Suppressor macrophage treated with lipopolysaccharide for 4 hours (primary cell): Measurements from ENCODE around the gene PLD5.
"Not testable (repeated sequence)": the region's sequence is repeated elsewhere in the genome, so short reads cannot be mapped to it uniquely, and the experiment has no call there.

Source experiments
- DNase-seq: peaks from one replicate; pipeline ENCODE4 v3.0.0-alpha.2; 2020

The PLD5 gene

GRCh38 chr1:242206994-242207393, 317.5 kb downstream of the PLD5 start:
- no peak for DNase-seq

- DNase-seq, result no peak
Measured at GRCh38 chr1:242205622-242206489, 318.6 kb downstream of the PLD5 start.

GRCh38 chr1:242203262-242203661, 321.2 kb downstream of the PLD5 start:
- no peak for DNase-seq

DNA sequence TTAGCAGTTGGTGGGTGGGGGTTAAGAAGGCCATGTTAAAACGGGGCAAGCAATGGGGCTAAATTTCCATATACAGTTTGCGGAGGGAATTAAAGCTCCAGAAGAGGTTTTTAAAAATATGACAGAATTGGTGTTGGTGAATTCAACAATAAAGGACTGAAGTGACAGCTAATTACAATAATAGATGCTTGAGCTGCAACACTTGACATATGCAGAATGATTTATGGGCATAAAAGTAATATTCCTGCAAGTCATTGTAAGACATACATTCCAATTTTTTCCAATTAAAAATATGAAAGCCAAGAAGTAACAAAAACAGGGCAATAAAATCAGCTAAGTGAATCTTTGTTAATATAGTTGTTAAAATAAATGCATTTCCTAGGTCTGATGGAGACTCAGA, 323.4 kb downstream of the PLD5 start:
- DNase-seq, result no peak

DNA sequence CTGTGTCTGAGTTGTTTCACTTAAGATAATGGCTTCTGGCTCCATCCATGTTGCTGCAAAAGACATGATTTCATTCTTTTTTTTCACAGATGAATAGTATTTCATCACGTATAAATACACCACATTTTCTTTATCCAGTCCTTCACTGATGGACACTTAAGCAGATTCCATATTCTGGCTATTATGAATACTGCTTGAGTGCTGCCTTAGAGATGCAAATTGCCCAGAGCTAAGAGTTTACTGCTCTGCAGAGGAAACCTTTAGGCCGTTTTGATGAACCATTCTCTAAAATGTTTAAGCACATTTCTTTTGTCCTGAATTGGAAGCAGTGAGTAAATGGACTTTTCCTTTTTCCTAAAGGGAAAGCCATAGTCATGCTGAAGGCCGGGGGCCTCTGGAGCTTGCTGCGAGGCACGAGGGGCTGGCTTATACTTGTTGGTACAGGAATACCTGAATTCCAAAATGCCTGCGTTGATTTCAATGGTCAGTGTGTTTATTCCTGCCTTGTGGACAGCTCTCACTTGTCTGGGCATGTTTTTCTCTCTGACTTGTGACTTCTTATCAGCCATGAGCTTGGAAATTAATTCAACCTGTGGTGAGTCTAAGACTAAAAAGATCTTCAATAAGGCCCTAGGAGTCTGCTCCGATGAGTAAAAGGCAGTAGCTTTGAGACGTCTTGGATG, 324.6 kb downstream of the PLD5 start:
- no peak for DNase-seq

GRCh38 chr1:242197907-242198820, 326.3 kb downstream of the PLD5 start:
- DNase-seq, result no peak

GRCh38 chr1:242196914-242197313, 327.6 kb downstream of the PLD5 start:
- no peak for DNase-seq

DNA sequence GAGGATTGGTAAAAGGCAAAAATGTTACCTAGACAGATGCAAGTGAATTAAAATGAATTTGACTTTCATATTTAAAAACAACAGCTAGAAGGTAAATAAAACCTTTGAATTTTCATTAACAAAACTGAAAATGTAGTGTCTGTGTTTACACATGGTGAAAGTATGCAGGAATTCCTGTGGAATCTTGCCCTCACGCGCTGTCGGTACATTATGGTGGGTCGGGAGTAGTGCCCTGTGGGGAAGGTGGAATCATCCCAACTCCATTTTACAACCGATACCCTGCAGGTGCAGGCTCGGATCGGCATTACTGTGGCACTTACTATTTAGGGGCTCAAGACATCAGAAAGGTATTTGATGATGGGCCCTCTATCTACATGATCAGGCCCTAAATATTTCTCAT, 328.4 kb downstream of the PLD5 start:
- no peak for DNase-seq

DNA sequence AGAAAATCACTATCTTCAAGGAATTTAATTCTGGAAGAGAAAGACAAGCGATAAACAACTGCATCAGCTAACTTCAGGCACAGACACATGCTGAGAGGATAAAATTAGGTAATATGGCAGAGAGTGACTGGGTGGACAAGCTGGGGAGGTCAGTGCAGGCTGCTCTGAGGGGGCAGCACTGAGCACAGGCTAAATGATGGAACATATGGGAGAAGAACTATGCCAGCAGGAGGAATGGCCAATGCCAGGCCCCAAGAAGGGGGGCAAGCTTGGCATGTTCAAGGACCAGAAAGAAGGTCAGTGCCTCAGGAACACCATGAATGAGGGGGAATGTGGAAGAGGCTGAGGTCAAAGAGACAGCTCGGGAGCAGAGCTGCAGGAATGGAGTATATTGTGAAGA, 334.9 kb downstream of the PLD5 start:
- DNase-seq, result no peak

DNA sequence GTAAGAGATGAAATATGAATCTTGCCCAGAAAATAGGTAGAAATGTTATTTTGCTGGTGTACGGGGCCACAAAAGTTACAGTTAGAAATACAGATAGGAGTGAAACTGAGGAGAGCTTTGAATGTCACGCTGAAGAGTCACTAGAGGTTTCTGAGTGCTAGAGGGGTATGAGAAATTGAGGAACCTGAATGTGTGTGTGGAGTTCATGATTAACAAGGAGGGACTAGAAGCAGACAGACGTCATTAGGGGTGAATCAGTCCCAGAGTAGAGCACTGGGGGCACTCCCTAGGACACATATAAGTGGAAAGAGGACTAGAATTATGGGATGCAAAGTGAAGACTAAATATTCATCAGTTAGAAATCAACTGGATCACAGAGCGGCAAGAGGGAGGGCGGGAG, 336.7 kb downstream of the PLD5 start:
- DNase-seq, result peak; percentile 7

GRCh38 chr1:242187171-242187570, 337.3 kb downstream of the PLD5 start:
- DNase-seq, result no peak

- no peak for DNase-seq
Measured at GRCh38 chr1:242185731-242186130, 338.8 kb downstream of the PLD5 start.

- DNase-seq, result no peak
Measured at GRCh38 chr1:242184955-242185354, 339.5 kb downstream of the PLD5 start.

DNA sequence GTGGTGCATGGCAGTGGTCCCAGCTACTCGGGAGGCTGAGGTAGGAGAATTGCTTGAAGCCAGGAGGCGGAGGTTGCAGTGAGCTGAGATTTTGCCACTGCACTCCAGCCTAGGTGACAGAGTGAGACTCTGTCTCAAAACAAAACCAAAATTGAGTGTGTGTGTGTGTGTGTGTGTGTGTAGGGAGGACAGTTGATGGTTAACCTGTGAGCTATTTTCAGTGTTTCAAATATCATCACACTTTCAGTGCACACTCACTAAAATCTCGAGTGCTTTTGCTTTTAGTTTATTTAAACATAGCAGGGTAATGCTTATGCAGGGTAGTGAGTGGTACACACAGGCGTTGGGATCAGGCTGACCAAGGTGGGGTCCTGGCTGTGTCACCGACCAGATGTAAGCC, 344.7 kb downstream of the PLD5 start:
- DNase-seq, result not testable (repeated sequence)

DNA sequence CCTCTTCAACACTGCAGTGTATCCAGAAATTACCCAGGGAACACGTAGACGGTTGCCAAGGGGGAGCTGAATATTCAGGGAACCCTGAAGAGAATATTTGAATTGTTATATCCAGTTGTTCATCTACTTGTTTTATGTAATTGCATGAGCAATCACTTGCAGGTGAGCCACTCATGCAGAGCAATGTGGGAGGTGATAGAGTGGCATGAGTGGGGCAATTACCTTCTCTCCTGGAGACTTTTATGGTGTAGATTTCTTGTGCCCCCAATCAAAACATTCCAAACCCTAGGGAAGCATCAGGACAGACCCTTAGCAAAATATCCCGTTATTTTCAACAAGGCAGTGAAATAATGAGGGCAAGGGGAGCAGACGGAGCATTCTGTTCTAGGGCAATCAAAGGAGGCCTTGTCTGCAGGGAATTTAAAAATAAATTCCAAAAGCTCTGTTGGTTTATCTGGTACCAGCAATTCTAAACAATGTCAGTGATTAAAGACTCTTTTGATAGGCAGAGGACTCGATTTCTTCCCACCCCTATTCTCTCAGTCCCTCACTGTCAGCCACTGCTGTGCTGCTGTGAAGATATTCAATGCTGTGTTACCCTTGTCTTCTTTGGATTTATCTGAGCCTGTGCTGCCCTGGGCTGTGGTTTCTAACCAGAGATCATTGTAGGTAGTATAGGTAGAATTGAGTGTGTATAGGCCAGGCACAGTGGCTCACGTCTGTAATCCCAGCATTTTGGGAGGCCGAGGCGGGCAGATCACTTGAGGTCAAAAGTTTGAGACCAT, 345.4 kb downstream of the PLD5 start:
- DNase-seq, result no peak

GRCh38 chr1:242178436-242178835, 346.1 kb downstream of the PLD5 start:
- DNase-seq, result no peak

DNA sequence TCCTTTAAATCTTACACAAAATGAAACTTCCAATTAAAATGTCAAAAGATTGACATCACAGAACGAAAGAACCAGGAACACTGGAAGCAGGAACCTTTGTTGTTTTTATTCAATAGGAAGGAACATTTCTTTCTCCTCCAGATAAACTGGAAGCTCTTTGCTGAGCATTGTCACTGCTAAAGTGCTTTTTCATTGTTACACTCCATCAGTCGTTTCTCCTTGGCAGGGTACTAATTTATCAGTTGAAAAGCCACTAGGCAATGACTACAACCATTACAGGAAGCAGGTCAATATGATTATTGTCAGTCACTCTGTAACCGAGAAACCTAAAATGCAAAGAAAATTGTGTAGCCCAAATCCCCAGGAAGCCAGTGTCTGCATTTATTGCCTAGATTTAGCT, 362.4 kb downstream of the PLD5 start:
- no peak for DNase-seq

DNA sequence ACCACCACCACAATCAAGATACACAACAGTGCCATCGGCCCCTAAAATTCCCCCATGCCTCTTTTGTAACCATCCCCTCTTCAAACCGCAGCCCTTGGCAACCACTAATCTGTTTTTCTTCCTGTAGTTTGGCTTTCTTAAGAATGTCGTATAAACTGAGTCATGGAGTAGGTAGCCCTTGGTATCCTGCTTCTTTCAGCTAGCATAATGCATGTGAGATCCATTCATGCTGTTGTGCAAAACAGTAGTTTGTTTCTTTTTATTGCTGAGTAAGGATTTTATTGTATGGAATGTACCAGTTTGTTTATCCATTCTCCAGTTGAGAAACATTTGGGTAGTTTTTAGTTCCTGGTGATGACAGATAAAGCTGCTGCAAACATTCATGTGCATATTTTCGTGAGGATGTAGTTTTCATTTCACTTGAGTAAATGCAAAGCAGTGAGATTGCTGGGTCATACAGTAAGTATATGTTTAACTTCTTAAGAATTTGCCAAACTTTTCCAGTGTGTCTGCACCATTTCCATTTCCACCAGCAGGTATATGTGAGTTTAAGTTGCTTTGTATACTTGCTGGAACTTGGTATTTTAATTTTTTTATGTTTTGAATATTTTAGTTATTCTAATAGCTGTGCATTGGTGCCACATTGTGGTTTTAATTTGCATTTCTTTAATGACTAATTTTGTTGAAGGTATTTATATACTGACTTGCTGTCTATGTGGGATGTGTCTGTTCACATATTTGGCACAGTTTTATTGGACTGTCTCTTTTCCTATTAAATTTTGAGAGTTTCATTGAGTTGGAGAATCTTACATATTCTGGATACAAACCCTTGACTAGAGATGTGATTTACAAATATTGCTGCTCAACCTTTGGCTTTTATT, 377.2 kb downstream of the PLD5 start:
- DNase-seq, result peak; percentile 39

GRCh38 chr1:242146652-242147051, 377.8 kb downstream of the PLD5 start:
- no peak for DNase-seq

- DNase-seq, result no peak
Measured at GRCh38 chr1:242140836-242141235, 383.7 kb downstream of the PLD5 start.

DNA sequence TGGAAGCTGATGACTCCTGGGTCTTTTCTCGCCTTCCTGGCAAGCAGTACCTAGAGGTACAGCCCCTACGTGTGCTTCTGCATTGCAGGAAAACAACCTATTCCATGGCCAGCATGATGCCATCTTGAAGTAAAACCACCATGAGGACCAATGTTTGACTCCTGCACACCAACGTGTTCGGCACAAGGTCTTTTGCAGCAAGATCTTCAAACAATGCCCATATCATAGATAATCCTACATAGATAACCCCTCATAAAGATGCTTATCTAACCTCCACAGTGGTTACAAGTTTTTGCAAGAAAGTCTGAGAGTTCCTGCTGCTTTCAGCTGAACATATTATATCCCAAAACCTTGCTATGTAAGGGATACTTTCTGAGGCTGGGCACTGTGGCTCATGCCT, 384.5 kb downstream of the PLD5 start:
- DNase-seq, result no peak
